Upper lobe of right lung (tissue), 1 donor: ENCODE measurements around the gene OCA2. TPM values are rescaled to one million over a fixed set of nuclear protein-coding genes. Genes with fewer than 3 reads are reported as not detected.

ENCODE experiments used
- ATAC-seq: fragments of 200-7000 bp; cut with Tn5 transposase; one replicate; pipeline ENCODE4 v1.9.1; 2020; ENCODE audit warnings: mild to moderate bottlenecking, moderate library complexity
- DNase-seq: peaks from one replicate; pipeline ENCODE4 v3.0.0-alpha.2; 2020
- H3K27ac ChIP-seq: fragments of 200-600 bp; one replicate; pipeline ENCODE4 v1.8.0; 2022
- H3K27me3 ChIP-seq: fragments of 200-600 bp; one replicate; pipeline ENCODE4 v1.8.0; 2022; ENCODE audit warnings: mild to moderate bottlenecking
- H3K36me3 ChIP-seq: fragments of 200-600 bp; one replicate; pipeline ENCODE4 v1.8.0; 2022
- H3K4me1 ChIP-seq: fragments of 200-600 bp; one replicate; pipeline ENCODE4 v1.8.0; 2022
- H3K4me3 ChIP-seq: fragments of 200-600 bp; one replicate; pipeline ENCODE4 v1.8.0; 2022; ENCODE audit warnings: mild to moderate bottlenecking
- H3K9me3 ChIP-seq: fragments of 200-600 bp; one replicate; pipeline ENCODE4 v1.8.0; 2022
- intact Hi-C: fragments of 100-400 bp; cut with DNase I; formaldehyde crosslinking; loops from one replicate; pipeline ENCODE4 v1.11.0; 2022
- total RNA-seq: library from RNA; stranded (reverse); fragmentation: NEBNext Ultra II Directional; extraction: Animal tissue kit (Norgen Biotek cat#: 25700); gene quantifications from one replicate; pipeline ENCODE4 v1.2.1, GENCODE V29; 2021
- TF ChIP-seq, protein P1 (sequence below): fragments of 200-600 bp; IDR thresholded peaks from one replicate; pipeline ENCODE4 v1.8.0; 2022; ENCODE audit warnings: antibody characterized with exemption
- donor health status: DM: no; HTN: yes; CAD: no; lungs with severe emphysema.

OCA2 gene
- total RNA-seq, 1 donor from 2014 or later, result 0.55 TPM

DNA sequence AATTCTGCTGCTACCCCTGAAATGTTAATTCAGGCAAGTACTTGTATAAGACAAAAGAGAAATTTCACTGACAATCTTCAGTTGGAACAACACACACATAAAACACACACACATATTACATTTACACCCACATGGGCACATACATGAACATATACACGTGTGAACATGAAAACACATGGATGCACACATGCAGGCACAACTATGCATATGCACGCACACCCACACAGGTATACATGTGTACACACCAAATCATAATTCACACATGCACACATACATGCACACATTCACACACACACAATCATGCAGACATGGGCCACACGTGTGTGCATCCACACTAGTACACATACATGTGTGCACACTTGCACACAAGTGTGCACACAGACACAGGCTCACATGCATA is 277.8 kb downstream of the OCA2 start:
- no peak overlapping the region for H3K27ac ChIP-seq
- DNase-seq (no peak), ATAC-seq (no peak)
- TF ChIP-seq, protein P1, sequence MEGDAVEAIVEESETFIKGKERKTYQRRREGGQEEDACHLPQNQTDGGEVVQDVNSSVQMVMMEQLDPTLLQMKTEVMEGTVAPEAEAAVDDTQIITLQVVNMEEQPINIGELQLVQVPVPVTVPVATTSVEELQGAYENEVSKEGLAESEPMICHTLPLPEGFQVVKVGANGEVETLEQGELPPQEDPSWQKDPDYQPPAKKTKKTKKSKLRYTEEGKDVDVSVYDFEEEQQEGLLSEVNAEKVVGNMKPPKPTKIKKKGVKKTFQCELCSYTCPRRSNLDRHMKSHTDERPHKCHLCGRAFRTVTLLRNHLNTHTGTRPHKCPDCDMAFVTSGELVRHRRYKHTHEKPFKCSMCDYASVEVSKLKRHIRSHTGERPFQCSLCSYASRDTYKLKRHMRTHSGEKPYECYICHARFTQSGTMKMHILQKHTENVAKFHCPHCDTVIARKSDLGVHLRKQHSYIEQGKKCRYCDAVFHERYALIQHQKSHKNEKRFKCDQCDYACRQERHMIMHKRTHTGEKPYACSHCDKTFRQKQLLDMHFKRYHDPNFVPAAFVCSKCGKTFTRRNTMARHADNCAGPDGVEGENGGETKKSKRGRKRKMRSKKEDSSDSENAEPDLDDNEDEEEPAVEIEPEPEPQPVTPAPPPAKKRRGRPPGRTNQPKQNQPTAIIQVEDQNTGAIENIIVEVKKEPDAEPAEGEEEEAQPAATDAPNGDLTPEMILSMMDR, result no peak
- no peaks in the 10 kb centered on the region for H3K9me3 ChIP-seq
- H3K4me1 ChIP-seq, result no peaks in the 10 kb centered on the region
- no peak overlapping the region for H3K4me3 ChIP-seq
- H3K36me3 ChIP-seq, result no peaks in the 10 kb centered on the region
- no peaks in the 10 kb centered on the region for H3K27me3 ChIP-seq
- intact Hi-C loops, result no loop called here

DNA sequence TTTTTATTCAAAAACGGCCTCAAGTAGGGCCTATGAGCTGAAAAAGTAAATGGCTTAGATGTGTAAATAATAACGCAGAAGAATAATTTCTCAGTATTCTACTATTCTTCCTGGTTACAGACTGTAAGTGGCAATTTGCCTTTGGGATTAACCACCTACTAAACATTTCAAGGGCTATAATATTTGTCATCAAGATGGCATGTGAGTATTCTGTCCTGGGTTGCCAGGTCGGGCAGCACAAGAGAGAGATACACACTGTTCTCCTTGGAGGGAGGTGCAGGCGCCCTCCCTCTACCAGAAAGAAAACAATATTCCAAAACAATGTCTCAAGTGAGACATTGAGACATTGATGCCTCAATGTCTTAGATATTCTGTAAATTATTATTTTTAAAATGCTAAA is 278.4 kb downstream of the OCA2 start:
- ATAC-seq (no peak), DNase-seq (no peak)
- Histone ChIP-seq H3K36me3 (no peaks in the 10 kb centered on the region), H3K4me1 (no peaks in the 10 kb centered on the region), H3K27me3 (no peaks in the 10 kb centered on the region), H3K9me3 (no peaks in the 10 kb centered on the region), H3K27ac (no peak overlapping the region), H3K4me3 (no peak overlapping the region)
- TF ChIP-seq, protein P1, result no peak
- intact Hi-C loops, result no loop called here

DNA sequence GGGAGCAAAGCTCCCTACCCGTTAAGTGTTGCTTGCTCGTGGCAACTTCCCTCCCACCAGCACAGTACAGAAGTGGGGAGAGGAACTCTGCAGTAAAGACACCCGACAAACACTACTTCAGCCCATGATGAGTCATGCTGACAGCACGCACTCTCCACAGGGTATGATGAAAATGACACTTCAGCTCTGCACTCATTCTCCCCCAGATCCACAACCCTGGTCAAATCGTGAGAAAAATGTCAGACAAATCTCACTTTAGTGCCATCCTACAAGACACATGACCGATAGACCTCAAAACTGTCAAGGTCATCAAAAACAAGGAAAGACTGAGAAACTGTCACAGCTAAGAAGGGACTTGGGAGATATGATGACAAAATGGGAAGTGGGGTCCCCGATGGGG is 278.9 kb downstream of the OCA2 start:
- no peaks in the 10 kb centered on the region for H3K9me3 ChIP-seq
- H3K27me3 ChIP-seq, result no peaks in the 10 kb centered on the region
- no peaks in the 10 kb centered on the region for H3K36me3 ChIP-seq
- no peak overlapping the region for H3K27ac ChIP-seq
- ATAC-seq, result no peak
- no peaks in the 10 kb centered on the region for H3K4me1 ChIP-seq
- no peak overlapping the region for H3K4me3 ChIP-seq
- DNase-seq, result no peak
- intact Hi-C loops, result no loop called here
- TF ChIP-seq, protein P1, result no peak

DNA sequence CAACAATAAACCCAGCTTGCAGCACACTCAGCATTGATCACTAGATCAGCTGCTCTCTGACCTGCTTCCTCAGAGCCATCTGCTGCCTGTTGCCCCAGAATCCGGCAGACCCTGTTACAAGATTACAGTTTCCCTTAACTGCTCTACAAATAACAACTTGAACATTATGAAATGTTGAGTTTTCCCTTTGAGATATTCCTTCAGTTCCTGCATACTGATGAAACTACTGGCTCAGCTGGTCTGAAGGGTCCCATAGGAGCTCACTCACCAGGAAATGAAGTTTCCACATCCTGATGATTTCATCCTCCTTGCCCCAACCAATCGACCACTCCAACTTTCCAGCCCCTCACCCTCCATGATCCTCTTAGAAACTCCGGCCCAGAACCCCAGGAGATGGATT is 281.9 kb downstream of the OCA2 start:
- DNase-seq, result no peak
- intact Hi-C loops, result no loop called here
- Histone ChIP-seq H3K36me3 (no peaks in the 10 kb centered on the region), H3K4me3 (no peak overlapping the region), H3K27ac (no peak overlapping the region), H3K9me3 (no peaks in the 10 kb centered on the region), H3K27me3 (no peaks in the 10 kb centered on the region), H3K4me1 (no peaks in the 10 kb centered on the region)
- TF ChIP-seq, protein P1, result no peak
- ATAC-seq, result no peak

DNA sequence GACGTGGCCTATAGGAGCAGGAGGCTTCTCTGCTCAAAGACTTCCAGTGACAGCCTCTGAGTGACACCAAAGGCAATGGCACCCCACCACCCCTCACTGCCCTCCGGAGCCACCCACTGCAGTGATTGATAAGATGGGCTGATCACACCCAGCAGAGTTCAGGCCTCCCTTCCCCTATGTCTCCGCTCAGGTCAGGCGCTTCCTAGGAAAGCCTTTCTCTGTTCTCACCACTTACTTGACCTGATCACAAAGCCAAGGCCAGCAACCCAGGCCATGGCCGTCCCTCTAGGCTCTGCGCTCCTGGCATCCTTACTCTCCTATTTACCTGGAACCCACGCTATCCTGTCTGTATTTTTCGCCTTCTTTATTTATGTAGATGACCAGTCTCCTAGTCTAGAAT is 282.3 kb downstream of the OCA2 start:
- TF ChIP-seq, protein P1, result no peak
- no peak overlapping the region for H3K27ac ChIP-seq
- no peak overlapping the region for H3K4me3 ChIP-seq
- intact Hi-C loops, result no loop called here
- H3K36me3 ChIP-seq, result no peaks in the 10 kb centered on the region
- H3K4me1 ChIP-seq, result no peaks in the 10 kb centered on the region
- H3K27me3 ChIP-seq, result no peaks in the 10 kb centered on the region
- ATAC-seq (no peak), DNase-seq (no peak)
- H3K9me3 ChIP-seq, result no peaks in the 10 kb centered on the region

DNA sequence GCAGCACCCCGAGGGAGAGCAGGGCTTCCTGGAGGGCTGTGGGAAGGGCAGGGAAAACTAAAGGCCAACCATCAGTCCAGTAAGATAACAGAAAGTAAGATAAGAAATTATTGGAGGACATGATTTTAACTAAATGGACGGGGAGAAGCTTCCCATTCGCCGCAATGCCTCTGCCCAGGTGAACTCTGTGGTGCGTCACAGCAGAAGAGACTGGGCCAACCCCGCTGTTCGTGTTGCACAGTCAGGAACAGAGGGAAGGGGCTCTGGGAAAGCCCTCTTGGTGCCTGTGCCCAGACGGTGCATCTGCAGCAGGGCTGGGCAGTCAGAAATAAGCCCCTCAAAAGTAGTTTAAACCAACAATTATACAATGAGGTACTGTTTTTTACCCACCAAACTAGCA is 284.1 kb downstream of the OCA2 start:
- Histone ChIP-seq H3K4me1 (no peaks in the 10 kb centered on the region), H3K4me3 (no peak overlapping the region), H3K36me3 (no peaks in the 10 kb centered on the region), H3K27ac (no peak overlapping the region), H3K27me3 (no peaks in the 10 kb centered on the region), H3K9me3 (no peaks in the 10 kb centered on the region)
- DNase-seq, result no peak
- TF ChIP-seq, protein P1, result no peak
- intact Hi-C loops, result no loop called here
- no peak for ATAC-seq
